Activated CD8-positive, alpha-beta memory T cell treated with anti-CD3 and anti-CD28 coated beads for 24 hours (primary cell): ENCODE measurements around the gene KLHL21.
"Not testable (repeated sequence)": the region's sequence is repeated elsewhere in the genome, so short reads cannot be mapped to it uniquely, and the experiment has no call there.

Experiments used
- DNase-seq: peaks from one replicate; pipeline ENCODE4 v3.0.0-alpha.2; 2020

The KLHL21 gene

DNA sequence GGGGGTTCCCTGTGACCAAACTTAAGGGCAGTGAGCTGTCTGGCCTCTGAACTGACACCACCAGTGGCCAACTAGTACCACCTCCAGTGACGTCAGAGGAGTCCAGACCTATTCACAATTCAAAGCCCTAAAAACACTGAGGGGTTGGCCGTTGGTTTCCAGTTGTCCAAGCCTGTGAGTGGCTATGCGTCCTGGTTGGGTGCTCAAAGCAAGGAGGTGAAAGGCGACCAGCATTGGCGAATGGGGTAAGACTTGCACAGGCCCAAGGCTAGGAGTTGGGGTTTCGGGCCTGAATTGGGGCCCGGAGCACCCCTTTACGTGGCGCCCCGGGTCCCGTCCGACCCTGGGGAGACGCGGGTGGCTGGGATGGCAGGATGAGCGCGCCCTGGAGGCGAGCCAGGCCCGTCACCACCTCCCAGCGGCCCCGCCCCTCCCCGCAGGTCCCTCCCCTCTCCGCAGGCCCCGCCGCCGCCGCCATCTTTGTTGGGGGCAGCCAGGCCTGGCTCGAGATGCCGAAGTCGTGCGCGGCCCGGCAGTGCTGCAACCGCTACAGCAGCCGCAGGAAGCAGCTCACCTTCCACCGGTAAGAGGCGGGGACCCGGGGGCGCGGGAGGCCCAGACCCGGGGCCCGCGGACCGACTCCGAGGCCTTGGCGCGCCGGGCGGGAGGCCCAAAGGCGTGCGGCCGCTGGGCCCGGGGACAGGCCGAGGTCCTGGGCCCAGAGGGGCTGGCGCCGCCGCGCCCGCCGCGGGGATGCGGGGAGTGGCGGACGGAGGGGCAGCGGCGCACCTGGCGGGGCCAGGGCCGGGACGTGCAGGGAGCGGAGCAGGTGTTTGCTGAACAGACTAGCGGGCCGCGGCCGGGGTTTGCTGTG is 22.3 kb upstream of the KLHL21 start, which contains the start of gene THAP3:
THAP3 (plus strand) TSS at position 159 of the 874 bp plus-strand sequence; CDS start at position 510, 351 bp downstream.
- DNase-seq, result peak; percentile 95

DNA sequence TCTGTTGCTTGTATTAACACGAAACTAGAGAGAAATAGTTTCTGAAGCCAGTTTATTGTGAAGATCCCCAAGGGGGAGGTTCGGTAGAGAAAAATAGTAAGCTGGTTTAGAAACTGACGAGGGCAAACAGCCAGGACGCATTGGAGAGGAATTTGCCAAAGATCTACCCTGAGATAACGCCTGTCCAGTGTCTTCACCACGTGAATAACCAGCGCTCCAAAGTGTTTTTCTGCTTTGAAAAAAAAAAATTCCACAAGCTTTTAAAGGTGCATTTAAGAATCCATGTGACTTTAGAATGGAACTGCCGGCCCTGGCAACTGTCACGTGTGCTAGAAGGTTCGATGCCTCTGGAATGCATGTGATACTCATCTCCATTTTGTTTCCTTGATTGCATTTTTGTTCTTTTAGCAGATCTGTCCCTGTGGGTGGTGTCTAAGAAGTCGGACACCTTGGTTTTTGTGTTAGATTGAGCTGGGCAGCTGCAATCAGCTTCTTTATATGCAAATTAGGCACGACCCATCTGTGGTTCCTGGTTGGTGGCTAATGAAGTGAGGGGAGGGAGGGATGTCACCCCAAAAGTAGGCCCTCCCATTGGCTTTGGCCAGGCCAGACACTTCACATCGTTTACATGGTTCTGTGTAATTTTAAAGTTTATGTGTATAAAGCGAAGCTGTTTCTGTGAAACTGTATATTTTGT is 20.7 kb upstream of the KLHL21 start:
- no peak for DNase-seq

DNA sequence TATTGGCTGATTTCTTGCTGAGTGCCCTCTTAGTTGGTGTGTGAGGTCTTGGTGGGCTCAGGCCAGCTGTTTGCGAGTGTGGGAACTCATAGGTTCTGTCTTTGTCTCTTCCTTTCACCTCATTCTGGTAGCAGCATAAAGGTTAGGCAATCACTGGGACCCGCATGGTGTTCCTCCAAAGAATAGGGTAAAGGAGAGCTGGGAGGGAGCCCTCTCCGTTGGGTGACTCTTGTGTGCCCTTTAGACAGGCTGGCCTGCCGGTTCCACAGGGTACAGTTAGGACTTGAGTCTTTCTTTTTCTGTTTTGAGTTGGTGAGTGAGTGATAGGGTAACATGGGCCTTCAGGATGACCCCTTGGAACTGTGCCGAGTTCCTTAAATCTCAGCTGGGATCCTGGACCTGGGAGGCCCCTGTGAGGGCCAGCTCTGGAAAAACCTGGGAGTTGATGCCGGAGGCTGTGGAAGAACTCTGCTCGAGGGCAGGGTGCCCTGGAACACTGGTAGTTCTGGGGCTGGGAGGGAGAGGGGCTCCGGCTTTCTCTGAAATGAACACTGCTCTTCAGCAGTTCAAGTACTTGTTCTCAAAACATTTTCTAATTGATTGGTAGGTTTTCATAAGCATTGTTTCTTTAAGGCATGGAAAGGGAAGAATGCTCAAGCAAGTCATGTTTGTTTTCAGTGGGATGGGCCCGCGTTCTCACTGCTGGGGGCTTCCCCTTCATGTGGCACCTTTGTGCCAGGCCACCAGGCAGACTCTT is 19.9 kb upstream of the KLHL21 start:
- no peak for DNase-seq

DNA sequence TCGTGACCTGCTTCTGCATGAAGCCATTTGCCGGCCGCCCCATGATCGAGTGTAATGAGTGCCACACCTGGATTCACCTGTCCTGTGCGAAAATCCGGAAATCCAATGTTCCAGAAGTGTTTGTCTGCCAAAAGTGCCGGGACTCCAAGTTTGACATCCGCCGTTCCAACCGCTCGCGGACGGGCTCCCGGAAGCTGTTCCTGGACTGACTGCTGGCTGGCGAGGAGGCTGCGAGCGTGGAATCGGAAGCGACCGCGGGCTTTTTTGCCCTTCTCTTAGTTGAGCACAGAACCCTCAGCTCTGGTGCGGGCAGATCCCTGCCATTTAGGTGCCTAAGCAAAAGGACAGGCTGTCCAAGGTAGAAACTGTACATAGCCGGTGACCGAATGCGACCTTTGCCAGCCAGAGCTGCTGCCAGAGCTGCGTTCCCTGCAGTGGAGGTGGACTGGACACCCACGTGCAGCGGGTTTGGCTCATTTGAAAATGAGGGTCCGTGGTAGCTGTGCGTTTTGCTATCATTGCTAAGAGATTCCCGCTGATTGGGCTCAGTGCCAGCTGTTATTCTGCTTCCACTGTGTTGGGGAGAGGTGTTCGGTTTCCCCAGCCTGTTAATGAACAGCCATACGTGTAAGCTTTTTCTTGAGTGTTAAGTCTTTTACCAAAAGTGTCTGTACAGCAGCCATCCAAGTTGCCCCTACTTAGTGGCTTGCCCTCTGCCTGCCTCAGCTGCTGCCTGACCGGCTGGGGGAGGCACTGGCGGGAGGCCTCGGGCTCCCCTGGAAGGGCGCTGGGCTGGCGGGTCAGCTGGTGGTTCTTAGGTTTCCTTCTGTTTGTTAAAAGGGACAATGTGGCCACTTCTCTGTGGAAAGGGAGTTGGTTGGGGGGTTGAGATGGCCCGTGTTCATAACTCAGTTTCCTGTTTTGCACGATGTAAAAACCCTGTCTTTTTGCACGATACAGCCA is 19.0 kb upstream of the KLHL21 start:
- DNase-seq, result no peak

DNA sequence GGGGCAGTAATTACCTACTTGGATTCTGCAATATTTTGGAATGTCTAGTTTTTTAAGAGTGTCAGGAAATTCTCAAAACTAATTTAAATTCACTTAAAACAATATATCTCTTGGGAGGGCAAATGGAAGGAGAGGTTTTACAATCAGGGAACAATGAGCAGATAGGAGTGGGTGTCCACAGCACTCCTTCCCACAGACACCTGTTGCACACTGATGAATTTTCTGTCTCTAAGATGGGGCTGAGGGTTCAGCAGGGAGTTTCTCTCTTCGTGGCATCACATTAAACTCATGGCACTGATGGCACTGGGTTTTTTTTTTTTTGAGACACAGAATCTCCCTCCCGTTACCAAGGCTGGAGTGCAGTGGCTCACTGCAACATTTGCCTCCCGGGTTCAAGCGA is 16.4 kb upstream of the KLHL21 start:
- no peak for DNase-seq

DNA sequence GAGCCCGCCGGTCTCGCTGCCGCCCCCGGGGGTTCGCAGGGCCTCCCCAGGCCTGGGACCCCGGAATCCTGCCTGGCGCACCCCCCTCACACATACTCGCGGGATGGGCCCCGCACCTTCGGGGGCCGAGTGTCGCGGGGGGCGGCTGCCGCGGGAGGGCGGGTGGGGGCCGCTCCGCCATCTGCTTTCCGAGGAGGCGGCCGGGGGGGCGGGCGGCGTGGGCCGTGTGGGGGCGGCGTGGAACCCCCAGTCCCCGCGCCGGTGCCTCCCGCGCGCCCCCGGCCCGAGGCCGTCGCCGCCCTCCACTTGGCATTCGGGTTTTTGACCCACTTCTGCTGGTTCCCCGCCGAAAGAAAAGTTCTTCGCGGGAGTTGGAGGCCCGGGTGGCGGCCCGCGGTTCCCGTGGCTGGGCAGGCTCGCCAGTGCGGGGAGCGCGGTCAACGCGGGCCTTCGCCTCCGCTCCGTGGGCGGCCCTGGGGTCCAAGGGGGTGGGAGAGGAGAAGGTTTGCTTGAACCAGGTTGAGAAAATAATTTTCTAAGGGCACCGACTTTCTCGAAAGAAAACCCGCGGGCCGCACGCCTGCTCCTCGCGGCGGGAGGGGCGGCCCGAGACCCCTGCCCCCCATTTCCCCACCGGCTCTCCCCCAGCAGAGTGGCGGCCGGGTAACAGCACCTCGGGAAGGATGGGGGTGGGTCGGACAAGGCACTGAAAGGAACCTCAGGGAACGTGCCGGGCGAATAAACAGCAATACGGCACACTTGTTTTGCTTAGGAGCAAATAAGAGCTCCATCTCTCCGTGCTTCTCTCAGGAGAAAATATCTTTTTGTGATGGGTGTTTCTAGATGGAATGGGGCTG is 12.5 kb upstream of the KLHL21 start:
- DNase-seq, result no peak

DNA sequence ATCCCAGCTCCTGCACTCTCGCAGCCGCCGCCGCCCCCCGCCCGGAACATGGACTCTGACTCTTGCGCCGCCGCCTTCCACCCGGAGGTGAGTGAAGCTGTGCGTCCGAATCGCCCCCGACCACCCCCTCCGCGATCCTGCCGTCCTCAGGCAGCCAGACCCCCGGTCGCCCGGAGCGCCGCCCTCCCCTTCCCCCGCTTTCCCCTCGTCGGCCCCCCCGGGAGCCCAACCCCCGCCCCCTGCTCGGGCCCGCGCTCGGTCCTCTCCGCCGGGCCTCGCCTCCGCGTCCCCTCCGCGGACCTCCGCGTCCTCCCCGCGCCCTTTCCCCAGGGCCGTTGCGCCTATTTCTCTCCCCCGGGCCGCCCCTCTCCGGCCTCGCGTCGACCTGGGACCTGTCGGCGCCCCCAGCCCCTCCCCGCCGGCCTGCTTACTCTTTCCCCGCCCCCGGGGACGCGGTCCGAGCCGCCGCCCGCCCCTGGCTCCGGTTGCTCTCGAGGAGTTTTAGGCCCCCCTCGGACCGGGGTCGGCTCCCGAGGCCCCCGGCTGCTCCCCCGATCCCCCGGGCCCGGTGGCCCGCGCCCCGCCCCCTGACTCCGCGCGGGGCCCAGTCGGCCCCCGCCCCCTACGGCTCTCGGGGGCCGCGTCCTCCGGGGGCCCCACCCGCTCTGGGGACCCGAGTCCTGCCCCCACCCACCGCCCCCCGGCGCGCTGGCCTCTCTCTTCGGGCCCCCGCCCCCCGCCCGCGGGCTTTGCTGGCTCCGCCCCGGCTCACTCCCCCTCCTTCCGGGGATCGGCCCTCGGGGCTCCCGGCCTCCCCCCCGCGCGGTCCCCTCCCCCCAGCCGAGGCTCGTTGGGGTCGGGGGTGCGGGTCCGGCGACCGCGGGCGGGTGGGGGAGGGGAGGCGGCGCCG is 11.6 kb upstream of the KLHL21 start:
- DNase-seq, result peak; percentile 82

DNA sequence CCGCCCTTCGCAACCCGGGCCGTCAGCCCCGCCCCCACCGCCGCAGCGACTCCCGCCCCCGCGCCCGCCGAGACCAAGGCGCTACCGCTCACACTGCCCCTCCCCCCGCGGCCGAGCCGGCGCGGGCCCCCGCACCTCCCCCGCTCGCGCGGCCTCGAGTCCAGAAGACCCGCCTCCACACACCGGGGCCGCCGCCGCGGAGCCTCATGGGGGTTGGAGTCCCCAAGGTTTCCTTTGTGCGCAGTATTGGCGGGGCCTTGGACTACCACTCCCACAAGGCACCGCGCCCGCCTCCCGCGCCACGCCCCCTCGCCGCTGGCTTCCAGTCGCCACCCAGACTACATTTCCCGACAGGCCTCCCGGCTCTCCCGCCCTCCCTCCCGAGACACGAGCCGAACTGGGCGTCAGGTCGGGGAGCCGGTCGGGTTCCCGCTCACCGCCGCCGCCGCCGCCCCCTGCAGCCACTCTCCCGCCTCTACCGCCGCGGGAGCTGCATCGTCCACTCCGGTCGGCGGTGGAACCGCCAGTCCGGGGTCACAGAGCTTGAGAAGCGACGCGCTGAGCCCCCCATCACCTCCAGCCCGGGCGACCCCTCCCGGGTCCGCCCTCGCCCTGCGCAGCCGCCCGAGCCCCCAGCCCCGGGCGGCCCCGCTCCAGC is 10.8 kb upstream of the KLHL21 start, which contains the start of gene PHF13:
PHF13 (plus strand) TSS at position 371 of the 658 bp plus-strand sequence. CDS start 336 bp downstream, outside the sequence.
- DNase-seq, result peak; percentile 99

DNA sequence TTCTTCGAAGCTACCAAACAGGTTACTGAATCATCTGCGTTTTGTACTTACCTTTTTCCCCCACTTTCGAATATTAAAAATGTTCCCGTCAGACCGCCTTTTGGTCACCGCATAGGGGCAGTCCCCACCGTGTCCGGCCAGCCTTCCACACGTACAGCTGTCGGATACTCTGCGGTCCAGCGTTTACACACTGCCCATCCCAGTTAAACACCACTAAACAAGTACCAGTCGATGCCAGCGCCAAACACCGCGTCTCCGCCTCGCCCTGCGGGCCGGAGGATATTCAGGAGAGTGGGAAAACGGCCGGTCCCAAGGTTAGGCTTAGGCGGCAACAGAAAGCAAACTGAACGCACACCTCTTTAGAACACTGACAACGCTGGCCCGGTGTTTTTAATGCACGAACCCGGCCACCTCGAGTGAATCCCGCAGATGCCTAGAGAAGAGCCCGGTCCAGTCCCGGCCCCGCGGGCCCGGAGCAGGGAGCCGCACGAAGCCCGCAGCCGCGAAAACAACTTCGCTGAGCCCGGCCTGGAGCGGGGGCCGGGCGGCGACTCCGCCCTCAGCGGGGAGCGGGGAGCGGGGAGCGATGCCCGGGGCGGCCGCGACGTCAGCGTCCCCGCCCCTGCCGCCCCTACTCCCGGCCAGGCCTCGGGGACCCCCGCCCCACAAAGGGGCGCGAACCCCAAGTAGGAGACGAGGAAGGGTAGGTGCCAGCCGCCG is 10.1 kb upstream of the KLHL21 start:
- no peak for DNase-seq

DNA sequence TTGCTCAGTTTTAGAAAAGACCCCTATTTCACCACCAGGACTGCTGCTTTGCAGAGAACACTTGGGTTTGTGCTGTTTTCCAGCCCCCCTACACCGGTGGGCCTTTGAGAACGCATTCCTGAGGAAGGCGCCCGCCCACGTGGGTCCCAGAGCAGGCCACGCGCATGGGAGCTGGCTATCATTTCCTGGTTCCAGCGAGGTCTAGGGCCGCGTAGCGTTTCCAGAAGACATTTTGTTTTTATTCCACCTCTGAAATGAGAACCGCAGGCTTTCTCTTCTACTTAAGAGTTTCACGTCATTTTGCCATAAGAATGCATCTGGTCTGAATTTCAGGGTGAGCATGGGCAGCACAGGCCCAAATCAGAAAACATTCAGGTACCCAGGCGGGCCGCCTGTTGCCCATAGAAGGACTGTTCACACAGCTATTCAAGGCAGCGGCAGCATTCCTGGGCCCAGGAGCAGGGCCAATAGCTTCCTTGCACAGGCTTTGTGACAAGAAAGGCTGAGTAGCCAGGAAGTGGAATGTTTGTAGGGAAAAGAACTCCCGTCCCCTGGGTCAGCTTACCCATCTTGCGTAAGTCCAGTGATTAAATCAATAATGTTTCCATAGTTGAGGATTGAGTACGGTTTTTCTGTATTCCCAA is 1.4 kb upstream of the KLHL21 start:
- peak; percentile 74 for DNase-seq

DNA sequence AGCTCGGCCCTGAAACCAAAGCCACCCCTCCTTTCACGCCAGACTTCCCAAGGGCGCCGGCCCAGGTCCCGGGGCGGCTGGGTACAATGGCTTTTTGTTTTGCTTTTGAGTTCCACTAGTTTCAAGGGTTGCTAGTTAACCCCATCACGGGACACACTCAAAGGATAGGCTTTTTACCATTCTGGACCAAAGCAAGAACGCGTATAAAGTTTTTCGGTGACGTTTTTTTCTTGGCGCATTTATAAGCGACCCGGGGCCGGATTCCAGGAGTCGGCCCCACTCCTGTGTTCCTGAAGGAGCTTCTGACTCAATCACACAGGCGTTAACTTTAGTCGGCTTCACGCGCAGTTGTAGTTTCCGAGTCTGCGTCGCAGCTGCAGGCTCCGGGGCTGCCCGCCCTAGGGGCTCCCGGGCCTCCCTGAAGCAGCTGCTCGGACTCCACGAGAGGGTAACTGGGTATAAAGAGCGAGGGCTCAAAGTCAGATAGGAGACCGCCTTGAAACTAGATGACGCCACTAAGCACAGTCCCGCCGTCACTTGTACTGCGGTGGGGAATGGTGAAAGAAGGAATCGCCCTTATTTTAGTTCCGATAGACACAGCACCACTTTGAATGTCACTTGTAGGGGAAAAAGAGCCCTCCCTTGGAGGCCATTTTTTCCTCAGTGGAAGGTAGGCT is 707 bp upstream of the KLHL21 start:
- peak; percentile 85 for DNase-seq

DNA sequence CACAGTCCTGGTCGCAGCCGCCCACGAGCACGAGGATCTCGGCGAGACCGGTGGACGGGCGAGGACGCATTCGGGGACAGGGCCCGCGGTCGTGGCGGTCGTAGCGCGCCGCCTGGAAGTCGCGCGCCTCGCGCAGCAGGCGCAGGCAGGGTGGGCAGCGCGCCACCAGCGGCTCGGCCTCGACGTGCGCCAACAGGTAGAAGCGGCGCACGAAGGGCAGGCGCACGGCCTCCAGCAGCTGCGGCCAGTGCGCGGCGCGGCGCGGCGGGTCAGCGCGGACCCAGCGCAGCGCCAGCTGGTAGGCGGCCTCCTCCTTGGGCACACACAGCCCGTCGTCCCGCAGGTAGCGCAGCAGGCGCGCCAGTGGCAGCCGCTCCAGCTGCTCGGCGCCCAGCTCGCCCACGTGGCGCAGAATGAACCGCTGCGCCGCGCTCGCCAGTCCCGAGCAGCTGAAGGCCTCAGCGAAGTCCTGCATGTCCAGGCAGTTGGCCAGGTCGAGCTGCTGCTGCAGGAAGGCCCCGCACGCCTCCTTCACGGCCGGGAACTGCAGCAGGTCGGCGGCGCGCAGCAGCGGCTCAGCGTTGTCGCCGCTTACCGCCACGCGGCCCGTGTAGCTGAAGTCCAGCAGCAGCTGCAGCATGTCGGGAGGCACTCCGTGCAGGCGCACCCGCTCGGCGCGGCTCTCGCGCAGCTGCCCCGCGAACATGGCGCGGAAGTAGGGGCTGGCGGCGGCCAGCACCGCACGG is 573 bp downstream of the KLHL21 start:
- DNase-seq, result no peak

DNA sequence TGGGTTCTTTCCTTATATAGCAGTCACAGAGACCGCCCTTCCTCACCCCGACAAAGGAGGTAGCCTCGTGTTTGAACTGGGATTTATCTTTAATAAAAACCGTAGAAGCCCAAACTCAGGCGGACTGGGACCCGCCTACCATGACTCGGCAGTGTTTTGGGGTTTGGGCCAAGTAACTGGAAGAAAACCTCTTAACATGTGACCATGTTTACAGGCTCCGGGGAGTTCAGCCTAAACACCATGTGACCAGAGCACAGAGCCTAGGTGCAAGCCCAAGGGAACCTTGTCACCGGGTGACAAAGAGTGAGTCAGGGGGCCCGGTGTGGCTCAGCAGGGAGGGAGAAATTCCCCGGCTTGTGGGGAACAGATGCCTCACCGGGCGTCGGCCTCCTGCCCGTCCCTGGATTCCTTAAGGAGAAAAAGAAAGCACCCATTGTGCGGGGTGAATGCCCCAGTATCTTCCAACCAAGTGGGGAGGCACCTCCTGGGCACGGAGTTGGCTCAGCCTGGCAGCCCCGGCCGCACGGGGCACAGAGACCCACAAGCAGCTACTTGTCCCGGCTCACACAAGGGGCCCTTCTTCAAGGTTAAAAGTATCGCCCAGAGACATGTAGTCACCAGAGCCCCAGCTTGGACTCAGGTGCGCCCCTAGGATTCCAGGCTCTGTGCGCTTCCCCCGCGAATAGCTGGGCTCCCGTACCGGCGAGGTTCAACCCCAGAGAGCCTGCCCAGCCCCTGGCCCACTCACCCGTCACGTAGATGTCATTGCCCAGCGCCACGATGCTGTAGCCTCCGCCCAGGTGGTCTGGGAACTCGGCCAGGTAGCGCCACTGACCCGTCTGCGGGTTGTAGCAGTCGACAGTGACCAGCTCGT is 1.4 kb downstream of the KLHL21 start:
- DNase-seq, result peak; percentile 88

DNA sequence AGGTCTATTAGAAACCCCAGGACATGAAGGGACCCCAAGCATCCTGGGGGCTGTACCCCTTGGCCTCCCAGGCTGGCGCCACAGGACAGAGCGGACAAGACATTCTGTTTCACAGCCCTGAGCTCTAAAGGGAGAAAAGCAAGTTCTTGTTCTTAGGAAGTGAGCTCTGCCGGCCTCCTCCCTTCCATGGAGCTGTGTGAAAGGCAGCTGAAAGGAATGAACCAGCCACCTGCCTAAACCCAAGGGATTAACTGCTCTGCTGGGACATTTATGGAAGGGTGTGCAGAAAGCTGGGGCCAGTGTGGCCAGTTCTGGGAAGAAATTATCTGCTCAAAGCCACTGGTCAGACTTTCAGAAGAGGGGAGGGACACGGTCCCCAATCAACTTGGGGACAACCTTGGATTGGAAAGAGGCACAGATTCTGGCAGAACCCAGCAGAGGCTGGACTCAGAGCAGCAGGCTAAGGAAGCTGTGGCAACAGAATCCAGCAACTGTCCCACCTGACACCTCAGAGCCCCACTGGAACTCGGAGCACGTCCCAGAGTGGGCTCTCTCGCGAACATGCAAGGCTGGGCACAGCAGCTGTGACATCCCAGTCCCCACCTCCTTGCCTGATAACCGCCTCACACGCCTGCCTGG is 2.1 kb downstream of the KLHL21 start:
- no peak for DNase-seq

DNA sequence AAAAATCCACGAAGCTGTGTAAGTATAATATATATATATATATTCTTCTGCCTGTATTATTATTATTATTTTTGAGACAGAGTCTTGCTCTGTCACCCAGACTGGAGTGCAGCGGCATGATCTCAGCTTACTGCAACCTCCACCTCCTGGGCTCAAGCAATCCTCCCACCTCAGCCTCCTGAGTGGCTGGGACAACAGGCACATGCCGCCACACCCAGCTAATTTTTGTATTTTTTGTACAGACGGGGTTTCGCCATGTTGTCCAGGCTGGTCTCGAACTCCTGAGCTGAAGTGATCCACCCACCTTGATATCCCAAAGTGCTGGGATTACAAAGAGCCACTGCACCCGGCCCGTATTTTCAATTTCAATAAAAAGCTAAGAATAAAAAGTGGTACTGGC is 2.7 kb downstream of the KLHL21 start:
- DNase-seq, result not testable (repeated sequence)
